GM19351 (cell line): Measurements from ENCODE around the gene NECTIN2.
"Not testable (repeated sequence)": the region's sequence is repeated elsewhere in the genome, so short reads cannot be mapped to it uniquely, and the experiment has no call there.

Experiments used
- ATAC-seq: cut with Tn5 transposase; IDR thresholded peaks from one replicate; pipeline ENCODE4 v1.9.1; 2021; ENCODE audit warnings: mild to moderate bottlenecking, moderate library complexity; ENCODE audit not compliant: unreplicated experiment

NECTIN2 gene

DNA sequence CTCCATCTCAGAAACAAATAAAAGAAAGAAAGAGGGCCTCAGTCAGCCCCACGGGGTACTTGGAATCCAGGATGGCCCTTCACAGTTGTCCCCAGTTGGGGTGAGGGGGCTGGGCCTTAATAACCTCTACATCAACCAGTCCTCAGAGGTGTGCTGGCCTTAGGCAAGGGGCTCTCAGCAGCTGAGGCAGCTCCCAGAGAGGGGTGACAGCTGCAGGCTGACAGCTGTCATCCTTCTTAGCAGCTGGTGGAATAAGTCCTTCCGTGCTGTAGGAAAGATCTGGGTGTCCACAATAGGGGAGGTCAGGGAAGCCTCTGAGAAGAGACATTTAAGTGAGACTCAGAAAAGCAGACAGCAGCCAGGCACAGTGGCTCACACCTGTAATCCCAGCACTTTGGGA is 29.8 kb upstream of the NECTIN2 start:
- ATAC-seq: no peak

DNA sequence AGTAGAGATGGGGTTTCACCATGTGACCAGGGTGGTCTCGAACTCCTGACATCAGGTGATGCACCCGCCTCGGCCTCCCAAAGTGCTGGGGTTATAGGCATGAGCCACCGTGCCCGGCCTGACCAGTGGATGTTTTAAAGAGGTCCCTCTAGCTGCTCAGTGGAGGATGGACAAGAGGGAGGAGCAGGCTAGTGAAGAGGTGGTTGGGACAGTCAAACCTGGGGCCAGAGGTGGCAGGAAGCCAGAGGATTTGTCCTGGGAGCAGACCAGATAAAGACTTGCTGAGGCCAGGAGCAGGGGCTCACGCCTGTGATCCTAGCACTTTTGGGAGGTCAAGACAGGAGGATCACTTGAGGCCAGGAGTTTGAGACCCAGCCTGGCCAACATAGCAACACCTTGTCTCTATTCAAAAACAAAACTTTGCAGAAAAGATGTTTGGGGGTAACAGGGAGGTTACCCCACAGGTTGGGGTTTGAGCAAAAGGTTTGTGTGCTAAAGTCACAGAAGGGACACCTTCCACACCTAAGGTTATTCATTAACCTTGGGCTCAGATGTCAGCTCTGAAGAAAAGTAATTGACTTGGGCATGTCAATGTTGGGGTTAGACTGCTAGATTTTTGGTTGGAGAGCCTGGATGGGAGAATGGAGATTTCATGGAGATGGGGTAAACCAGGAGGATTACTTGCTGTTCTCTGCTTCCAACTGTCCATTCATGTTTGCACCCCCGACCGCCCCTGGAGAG is 28.2 kb upstream of the NECTIN2 start:
- no peak for ATAC-seq

DNA sequence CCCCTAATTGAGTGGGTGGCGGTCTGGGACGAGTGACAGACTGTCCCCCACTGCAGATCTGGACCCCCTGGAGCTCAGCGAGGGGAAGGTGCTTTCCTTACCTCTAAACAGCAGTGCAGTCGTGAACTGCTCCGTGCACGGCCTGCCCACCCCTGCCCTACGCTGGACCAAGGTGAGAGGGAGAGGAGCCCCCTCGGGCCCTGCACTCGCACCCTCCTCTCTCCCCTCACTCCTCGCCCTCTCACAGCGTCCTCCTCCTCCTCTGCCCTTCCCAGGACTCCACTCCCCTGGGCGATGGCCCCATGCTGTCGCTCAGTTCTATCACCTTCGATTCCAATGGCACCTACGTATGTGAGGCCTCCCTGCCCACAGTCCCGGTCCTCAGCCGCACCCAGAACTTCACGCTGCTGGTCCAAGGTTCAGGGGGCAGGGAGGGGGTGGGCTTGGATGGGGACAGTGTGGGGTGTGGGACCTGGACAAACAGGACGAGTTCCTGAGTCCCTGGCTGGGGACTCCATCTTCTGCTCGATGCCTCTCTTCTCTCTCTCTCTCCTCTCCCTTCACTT is 27.5 kb upstream of the NECTIN2 start:
- no peak for ATAC-seq

- no peak for ATAC-seq
Observed at GRCh38 chr19:44819246-44819832, 26.8 kb upstream of the NECTIN2 start.

DNA sequence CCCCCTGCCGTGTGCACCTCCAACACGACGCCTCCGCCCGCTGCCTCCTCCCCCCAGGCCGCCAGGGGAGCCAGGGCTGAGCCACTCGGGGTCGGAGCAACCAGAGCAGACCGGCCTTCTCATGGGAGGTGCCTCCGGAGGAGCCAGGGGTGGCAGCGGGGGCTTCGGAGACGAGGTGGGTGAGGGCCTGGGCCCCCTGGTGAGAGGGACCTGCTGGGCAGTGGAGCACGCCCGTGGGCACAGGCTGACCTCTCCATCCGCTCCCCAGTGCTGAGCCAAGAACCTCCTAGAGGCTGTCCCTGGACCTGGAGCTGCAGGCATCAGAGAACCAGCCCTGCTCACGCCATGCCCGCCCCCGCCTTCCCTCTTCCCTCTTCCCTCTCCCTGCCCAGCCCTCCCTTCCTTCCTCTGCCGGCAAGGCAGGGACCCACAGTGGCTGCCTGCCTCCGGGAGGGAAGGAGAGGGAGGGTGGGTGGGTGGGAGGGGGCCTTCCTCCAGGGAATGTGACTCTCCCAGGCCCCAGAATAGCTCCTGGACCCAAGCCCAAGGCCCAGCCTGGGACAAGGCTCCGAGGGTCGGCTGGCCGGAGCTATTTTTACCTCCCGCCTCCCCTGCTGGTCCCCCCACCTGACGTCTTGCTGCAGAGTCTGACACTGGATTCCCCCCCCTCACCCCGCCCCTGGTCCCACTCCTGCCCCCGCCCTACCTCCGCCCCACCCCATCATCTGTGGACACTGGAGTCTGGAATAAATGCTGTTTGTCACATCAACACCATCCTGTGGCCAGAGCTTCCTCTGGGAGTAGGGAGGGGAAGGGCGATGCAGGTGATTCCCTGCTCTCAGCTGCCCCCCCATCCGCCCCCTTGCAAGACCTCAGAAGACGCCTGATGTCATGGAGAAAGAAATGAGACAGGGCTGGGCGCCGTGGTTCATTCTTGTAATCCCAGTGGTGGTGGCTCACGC is 25.2 kb upstream of the NECTIN2 start:
- no peak for ATAC-seq

- no peak for ATAC-seq
Observed at GRCh38 chr19:44822177-44822576, 23.9 kb upstream of the NECTIN2 start.

DNA sequence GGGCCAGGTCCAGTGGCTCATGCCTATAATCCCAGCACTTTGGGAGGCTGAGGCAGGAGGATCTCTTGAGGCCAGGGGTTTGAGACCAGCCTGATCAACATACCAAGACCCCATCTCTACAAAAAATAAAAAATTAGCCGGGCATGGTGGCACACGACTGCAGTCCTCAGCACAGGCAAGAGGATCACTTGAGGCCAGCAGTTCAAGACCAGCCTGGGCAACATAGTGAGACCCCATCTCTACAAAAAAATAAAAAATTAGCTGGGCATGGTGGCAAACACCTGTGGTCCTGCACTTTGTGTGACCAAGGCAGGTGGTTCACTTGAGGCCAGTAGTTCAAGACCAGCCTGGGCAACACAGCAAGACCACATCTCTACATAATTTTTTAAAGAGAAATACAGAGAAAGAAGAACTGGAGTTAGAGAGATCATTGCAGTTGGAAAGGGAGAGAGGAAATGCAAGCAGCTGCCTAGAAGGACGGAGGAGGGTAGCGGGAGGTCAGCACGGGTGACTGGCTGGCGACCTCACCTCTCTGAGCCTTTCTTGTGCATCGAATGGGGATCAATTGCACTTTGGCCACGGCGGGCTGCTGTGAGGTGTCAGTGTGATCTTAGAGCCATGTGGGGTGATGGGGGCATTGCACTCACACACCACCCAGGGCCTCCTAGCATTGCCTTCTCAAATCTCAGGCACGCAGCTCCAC is 23.3 kb upstream of the NECTIN2 start:
- no peak for ATAC-seq

DNA sequence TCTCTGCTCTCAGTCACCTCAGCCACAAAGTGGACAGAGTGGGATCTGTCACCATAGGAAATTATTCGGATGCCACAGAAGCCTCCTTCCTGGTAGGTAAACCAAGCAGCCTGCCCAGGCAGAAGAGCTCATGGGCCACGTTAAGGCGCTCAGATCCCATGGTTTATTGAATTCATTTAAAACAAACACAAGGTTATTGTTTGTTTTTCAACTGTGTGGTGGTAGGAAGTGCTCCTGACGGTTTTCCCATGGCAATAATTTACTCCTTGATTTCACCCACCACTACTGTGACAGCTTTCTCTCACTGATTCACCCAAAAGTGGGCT is 22.8 kb upstream of the NECTIN2 start:
- no peak for ATAC-seq

DNA sequence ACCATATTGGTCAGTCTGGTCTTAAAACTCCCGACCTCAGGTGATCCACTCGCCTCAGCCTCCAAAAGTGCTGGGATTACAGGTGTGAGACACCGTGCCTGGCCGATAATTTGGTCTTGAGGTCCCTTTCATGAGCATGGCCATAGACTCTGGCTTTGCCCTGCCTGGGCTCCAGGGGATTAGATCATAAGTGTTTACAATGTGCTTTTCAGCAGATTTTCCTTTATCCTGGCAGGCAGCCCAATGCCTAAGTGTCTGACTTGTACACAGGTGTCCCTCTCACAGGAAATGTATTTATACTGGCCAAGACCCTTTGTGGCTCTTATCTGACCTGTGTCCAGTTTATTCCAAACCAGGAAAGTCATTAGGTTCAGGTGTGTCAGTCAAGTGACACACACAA is 21.3 kb upstream of the NECTIN2 start:
- no peak for ATAC-seq

- not testable (repeated sequence) for ATAC-seq
Observed at GRCh38 chr19:44832875-44833274, 13.2 kb upstream of the NECTIN2 start.

DNA sequence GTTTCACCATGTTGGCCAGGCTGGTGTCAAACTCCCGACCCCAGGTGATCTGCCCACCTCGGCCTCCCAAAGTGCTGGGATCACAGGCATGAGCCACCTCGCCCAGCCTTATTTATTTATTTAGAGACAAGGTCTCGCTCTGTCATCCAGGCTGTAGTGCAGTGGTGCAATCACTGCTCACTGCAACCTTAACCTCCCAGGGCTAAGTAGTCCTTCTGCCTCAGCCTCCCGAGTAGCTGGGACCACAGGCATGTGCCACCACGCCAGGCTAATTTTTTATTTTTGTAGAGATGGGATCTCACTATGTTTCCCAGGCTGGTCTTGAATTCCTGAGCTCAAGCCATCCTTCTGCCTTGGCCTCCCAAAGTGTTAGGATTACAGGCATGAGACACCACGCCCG is 11.7 kb upstream of the NECTIN2 start:
- not testable (repeated sequence) for ATAC-seq

GRCh38 chr19:44839276-44839675 is 6.8 kb upstream of the NECTIN2 start:
- ATAC-seq: no peak

DNA sequence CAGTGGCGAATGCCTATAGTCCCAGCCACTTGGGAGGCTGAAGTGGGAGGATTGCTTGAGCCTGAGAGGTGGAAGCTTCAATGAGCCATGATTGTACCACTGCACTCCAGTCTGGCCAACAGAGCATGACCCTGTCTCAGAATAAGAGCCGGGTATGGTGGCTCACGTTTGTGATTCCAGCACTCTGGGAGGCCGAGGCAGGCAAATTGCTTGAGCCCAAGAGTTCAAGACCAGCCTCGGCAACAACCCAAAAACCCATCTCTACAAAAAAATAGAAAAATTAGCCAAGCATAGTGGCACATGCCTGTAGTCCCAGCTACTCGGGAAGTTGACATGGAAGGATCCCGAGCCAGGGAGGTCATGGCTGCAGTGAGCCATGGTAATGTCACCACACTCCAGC is 5.3 kb upstream of the NECTIN2 start:
- ATAC-seq: no peak

DNA sequence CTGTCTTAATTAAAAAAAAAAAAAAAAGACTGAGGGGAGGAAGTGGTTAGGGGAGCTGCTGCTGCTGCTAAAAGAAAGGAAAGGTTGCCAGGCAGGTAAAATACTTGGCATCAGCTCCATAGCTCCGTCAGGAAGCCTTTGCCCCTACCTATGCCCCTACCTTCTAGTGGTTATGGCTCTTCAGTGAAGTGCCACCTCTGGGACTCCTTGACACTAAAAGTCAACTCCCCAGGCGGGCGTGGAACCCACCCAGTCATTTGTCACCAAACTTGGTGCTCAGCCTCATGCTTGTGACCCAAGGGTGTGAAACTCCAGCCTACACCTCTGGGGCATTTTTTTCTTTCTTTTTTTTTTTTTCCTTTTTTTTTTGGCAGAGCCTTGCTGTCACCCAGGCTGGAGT is 4.9 kb upstream of the NECTIN2 start:
- no peak for ATAC-seq

DNA sequence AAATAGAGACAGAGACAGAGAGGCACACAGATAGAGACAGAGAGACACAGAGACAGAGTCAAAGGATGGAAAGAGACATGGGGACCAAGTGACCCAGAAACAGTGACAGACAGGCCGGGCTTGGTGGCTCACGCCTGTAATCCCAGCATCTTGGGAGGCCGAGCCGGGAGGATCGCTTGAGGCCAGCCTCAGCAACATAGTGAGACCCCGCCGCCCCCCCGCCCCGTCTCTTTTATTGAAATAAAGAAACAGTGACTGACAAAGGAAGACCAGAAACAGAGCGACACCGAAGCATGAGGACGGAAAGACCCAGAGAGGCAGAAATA is 848 bp upstream of the NECTIN2 start:
- ATAC-seq: no peak

DNA sequence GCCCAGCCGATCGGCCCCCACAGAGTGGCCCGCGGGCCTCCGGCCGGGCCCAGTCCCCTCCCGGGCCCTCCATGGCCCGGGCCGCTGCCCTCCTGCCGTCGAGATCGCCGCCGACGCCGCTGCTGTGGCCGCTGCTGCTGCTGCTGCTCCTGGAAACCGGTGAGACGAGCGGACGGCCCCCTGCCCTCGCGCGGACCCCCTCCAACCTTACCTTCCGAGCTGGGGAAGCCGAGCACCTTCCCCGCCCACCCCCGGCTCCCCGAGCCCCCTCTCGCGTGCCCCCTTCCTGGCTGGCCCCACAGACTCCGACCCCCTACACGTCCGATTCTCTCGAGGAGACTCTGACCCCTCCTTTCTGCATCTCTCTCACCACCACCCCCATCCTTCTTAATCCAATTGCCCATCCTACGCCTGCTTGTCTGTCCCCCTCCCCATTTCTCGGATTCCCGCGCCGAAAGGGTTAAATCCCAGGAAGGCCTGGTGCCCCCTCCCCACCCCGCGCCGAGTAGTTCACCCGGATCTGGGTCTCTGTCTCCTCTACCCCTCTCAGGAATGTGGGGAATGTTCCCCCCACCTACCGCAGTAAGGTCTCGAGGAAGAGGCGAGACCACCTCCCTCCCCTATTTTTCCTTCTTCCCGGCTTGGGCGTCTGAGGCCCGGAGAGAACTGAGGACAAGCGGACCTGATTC is 502 bp downstream of the NECTIN2 start:
- ATAC-seq: no peak

- no peak for ATAC-seq
Observed at GRCh38 chr19:44847144-44848035, 1.3 kb downstream of the NECTIN2 start.

DNA sequence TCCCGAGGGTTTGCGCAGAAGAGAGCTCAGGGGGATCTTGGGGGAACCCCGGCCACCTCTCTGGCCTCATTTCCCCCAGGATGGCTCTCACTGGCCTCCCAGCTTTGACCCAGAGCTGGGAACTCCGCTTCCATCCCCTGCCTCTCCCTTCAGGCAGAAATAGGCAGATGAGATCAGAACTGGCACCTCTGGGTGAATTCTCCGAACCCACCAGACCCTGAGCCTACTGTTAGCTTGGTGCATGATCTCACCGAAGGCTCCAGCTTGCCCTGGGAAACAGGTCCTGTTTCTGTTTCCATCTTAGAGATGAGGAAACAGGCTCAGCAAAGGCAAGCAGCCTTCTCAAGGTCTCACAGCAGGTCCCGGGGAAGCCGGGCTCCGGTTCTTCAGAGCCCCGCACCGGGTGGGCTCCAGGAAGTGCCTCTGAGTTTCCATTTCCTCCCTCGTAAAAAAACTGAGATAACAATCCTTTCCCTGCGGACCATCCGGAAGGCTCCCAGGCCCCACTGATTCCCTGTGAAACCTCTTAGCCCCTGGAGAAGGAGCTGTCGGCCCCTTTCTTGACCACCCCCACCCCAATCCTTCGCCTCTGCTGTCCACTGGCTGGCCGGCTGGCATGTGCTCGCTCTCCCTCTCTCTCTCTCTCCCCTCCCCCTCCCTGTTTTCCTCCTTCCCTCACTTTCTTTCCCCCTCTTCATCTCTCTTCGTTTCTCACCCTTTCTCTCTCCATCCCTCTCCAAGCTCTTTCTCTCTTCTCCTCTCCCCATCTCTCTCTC is 2.1 kb downstream of the NECTIN2 start:
- no peak for ATAC-seq
